Measurements from ENCODE around the gene LLGL2. TPM values are rescaled to one million over a fixed set of nuclear protein-coding genes. Genes with fewer than 3 reads are reported as not detected.

Gene LLGL2
- total RNA-seq, 2 experiments from 2014 or later, result 10.6 to 13.1 TPM

GRCh38 chr17:75614556-75615270 is 89.2 kb downstream of the LLGL2 start:
- CTCF ChIA-PET, result interaction anchor here (0.5 to 1.4 kb wide), 3 partner anchors 13 to 135 kb away, joined by 3 read pairs; partner anchors contain the start of gene SMIM5
- POLR2A ChIA-PET, result no interaction called here

GRCh38 chr17:75615301-75615700 is 89.8 kb downstream of the LLGL2 start:
- ChIA-PET CTCF (interaction anchor here (0.9 to 1.4 kb wide), 2 partner anchors 10 to 14 kb away, joined by 3 to 4 read pairs; no protein-coding TSS in a partner anchor), POLR2A (no interaction called here)

- CTCF ChIA-PET, result interaction anchor here (0.9 to 2.2 kb wide), 4 partner anchors 8 to 17 kb away, joined by 3 to 12 read pairs (median 3); partner anchors contain the start of gene SMIM5
- POLR2A ChIA-PET, result no interaction called here
These were observed 91.1 kb downstream of the LLGL2 start for GRCh38 chr17:75616521-75617122.

GRCh38 chr17:75617218-75617617 is 91.7 kb downstream of the LLGL2 start:
- ChIA-PET POLR2A (no interaction called here), CTCF (interaction anchor here (0.9 to 2.2 kb wide), 3 partner anchors 8 to 16 kb away, joined by 3 to 12 read pairs (median 3); partner anchors contain the start of gene SMIM5)

- ChIA-PET POLR2A (no interaction called here), CTCF (interaction anchor here (0.9 to 2.2 kb wide), 3 partner anchors 8 to 16 kb away, joined by 3 to 12 read pairs (median 3); partner anchors contain the start of gene SMIM5)
These were observed 92.2 kb downstream of the LLGL2 start for GRCh38 chr17:75617675-75618074.

GRCh38 chr17:75619506-75620431 is 94.3 kb downstream of the LLGL2 start:
- CTCF ChIA-PET, result interaction anchor here (0.7 to 2.1 kb wide), 4 partner anchors 13 to 385 kb away, joined by 3 to 11 read pairs (median 6); partner anchors contain the start of gene SMIM5
- POLR2A ChIA-PET, result no interaction called here

GRCh38 chr17:75621489-75621888 is 96.0 kb downstream of the LLGL2 start:
- ChIA-PET POLR2A (no interaction called here), CTCF (interaction anchor here (0.9 to 1.9 kb wide), 3 partner anchors 12 to 128 kb away, joined by 3 to 8 read pairs (median 4); partner anchors contain the start of gene SMIM5)

- ChIA-PET CTCF (interaction anchor here (1.9 kb wide), 1 partner anchor 11 kb away, joined by 8 read pairs; the partner anchor contains the start of gene SMIM5), POLR2A (no interaction called here)
These were observed 96.6 kb downstream of the LLGL2 start for GRCh38 chr17:75622076-75622475.

- ChIA-PET CTCF (no interaction called here), POLR2A (no interaction called here)
These were observed 97.3 kb downstream of the LLGL2 start for GRCh38 chr17:75622771-75623273.

GRCh38 chr17:75623386-75623785 is 97.9 kb downstream of the LLGL2 start:
- CTCF ChIA-PET, result interaction anchor here (1.2 to 1.9 kb wide), 2 partner anchors 9 to 127 kb away, joined by 3 to 5 read pairs; no protein-coding TSS in a partner anchor
- POLR2A ChIA-PET, result no interaction called here

GRCh38 chr17:75624021-75624420 is 98.5 kb downstream of the LLGL2 start:
- CTCF ChIA-PET, result interaction anchor here (1.2 to 1.9 kb wide), 2 partner anchors 9 to 126 kb away, joined by 3 to 5 read pairs; no protein-coding TSS in a partner anchor
- POLR2A ChIA-PET, result interaction anchor here (0.6 kb wide), 1 partner anchor 13 kb away, joined by 3 read pairs; no protein-coding TSS in a partner anchor

Other genes with a start within 250 kb of the LLGL2 start
- 100 to 1,000 TPM; 136 to 141 TPM for gene SLC25A19, start 236.3 kb upstream of the LLGL2 start, total RNA-seq
- gene GRB2, start 120.0 kb upstream of the LLGL2 start, total RNA-seq, result 100 to 1,000 TPM; 181 to 182 TPM
- gene TMEM94, start 69.1 kb upstream of the LLGL2 start, total RNA-seq, result 10 to 100 TPM; 61.5 TPM
- gene CASKIN2, start 10.2 kb upstream of the LLGL2 start, total RNA-seq, result 1 to 10 TPM; 7.4 TPM
- gene TSEN54, start 9.2 kb upstream of the LLGL2 start, total RNA-seq, result 10 to 100 TPM; 55.3 to 55.5 TPM
- gene MYO15B, start 62.1 kb downstream of the LLGL2 start, total RNA-seq, result 10 to 100 TPM; 15.0 to 17.2 TPM
- gene SMIM5, start 107.7 kb downstream of the LLGL2 start, total RNA-seq, result under 1 TPM in 1 of 2 experiments, not detected in 1; 0.25 TPM
- gene RECQL5, start 141.5 kb downstream of the LLGL2 start, total RNA-seq, result 10 to 100 TPM; 27.6 to 29.5 TPM
- gene SAP30BP, start 141.6 kb downstream of the LLGL2 start, total RNA-seq, result 100 to 1,000 TPM in 1 of 2 experiments, 10 to 100 TPM in 1; 98.1 to 103 TPM
- gene ITGB4, start 195.8 kb downstream of the LLGL2 start, total RNA-seq, result 1 to 10 TPM; 1.5 to 1.9 TPM
- 10 to 100 TPM; 42.2 to 44.3 TPM for gene GALK1, start 239.5 kb downstream of the LLGL2 start, total RNA-seq

All from activated CD8-positive, alpha-beta memory T cell treated with anti-CD3 and anti-CD28 coated beads for 36 hours (primary cell).